HG02623 (cell line): Measurements from ENCODE around the gene NFIX.

ENCODE experiments used
- ATAC-seq: cut with Tn5 transposase; IDR thresholded peaks from one replicate; pipeline ENCODE4 v1.9.1; 2021; ENCODE audit warnings: moderate library complexity; ENCODE audit not compliant: unreplicated experiment

The NFIX gene

GRCh38 chr19:13146763-13147563 lies 151.7 kb downstream of the NFIX start:
- ATAC-seq, result no peak
